ENCODE results near the gene SPEF2. TPM values are rescaled to one million over a fixed set of nuclear protein-coding genes. Genes with fewer than 3 reads are reported as not detected.

SPEF2 gene
- polyA plus RNA-seq, 6 donors from 2014 or later, result 0.61 to 2.1 (median 1.5) TPM; not detected in 1

DNA sequence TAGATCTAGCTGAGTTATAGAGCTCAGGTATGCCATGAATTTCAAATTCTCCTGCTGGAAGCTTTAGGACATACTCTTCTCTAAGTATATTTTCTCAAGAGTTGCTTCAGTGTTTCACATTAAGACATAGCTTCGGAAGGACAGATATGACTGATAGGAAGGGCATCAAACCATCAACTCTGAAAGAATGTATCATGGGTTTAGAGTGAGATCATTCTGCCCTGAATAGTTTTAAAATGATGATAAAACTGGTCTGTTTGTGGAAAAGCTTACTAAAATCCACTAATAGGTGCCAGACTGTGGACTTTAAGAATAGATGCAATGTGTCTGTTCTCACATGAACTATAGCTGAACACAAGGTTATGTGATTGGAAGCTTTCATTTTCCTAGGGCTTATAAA is 8.4 kb downstream of the SPEF2 start:
- Mint-ChIP-seq H3K27ac (no peak overlapping the region), H3K36me3 (peaks cover 6% of the 10 kb centered on the region in 2 donors), H3K27me3 (no peaks in the 10 kb centered on the region), H3K4me1 (no peaks in the 10 kb centered on the region), H3K4me3 (no peak overlapping the region), H3K9me3 (peaks cover 0 to 6% (median 0%) of the 10 kb centered on the region in 7 donors)
- DNase-seq, result no peak
- ATAC-seq (ENCODE audit: low read depth in 2 of 2), result no peak

DNA sequence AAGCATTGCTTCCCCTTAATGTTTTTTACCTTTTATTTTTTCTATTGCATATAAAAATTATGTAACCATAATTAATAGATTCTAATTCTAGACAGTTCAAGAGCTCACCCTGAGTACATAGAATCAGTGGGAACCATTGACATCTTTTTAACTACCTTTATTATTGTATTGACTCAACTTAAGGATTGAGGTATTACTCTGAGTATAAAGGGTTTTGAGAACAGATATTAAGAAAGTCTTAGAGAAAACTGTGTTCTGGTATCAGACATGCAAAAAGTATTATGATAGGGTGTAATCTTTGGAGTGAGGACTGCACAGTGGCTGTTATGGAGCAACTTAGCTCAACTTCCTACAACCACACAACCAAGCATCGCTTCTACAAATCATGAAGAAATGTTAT is 8.9 kb downstream of the SPEF2 start:
- peaks cover 0 to 7% (median 1%) of the 10 kb centered on the region in 7 donors for H3K9me3 Mint-ChIP-seq
- peaks cover 8% of the 10 kb centered on the region in 2 donors for H3K36me3 Mint-ChIP-seq
- H3K4me3 Mint-ChIP-seq, result no peak overlapping the region
- no peaks in the 10 kb centered on the region for H3K27me3 Mint-ChIP-seq
- DNase-seq (no peak), ATAC-seq (ENCODE audit: low read depth in 2 of 2) (no peak)
- no peak overlapping the region for H3K27ac Mint-ChIP-seq
- no peaks in the 10 kb centered on the region for H3K4me1 Mint-ChIP-seq

- H3K4me1 Mint-ChIP-seq, result no peaks in the 10 kb centered on the region
- peaks cover 20 to 30% of the 10 kb centered on the region in 2 donors for H3K36me3 Mint-ChIP-seq
- H3K27ac Mint-ChIP-seq, result no peak overlapping the region
- H3K27me3 Mint-ChIP-seq, result no peaks in the 10 kb centered on the region
- H3K9me3 Mint-ChIP-seq, result peaks cover 7 to 20% (median 9%) of the 10 kb centered on the region in 7 donors
- H3K4me3 Mint-ChIP-seq, result no peak overlapping the region
- DNase-seq (no peak), ATAC-seq (ENCODE audit: low read depth in 2 of 2) (no peak)
Observed at GRCh38 chr5:35634326-35634725, 16.7 kb downstream of the SPEF2 start.

DNA sequence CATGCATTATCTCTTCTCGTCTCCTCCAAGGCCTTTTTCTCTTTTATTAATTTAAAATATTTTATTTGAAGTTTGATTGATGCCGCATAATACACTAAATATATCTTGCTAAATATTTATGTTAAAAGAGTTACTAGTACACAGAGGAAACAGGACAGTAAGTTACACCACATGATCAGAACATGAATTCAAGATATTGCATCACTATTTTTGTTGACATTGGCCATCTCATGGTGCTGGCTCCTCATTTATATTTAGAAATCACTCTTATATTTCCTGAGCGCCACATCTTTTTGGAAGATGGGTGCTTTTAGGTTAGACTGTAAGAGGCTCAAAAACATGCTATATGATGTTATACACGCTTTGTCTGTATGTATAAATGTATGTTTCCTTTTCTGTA is 23.0 kb downstream of the SPEF2 start:
- ATAC-seq (ENCODE audit: low read depth in 2 of 2), result no peak
- H3K36me3 Mint-ChIP-seq, result no peaks in the 10 kb centered on the region
- no peak overlapping the region for H3K27ac Mint-ChIP-seq

GRCh38 chr5:35644543-35644942 is 26.9 kb downstream of the SPEF2 start:
- no peak for ATAC-seq (ENCODE audit: low read depth in 2 of 2)

More for the DNA sequence above, 23.0 kb downstream of the SPEF2 start:
- DNase-seq, result no peak
- no peaks in the 10 kb centered on the region for H3K27me3 Mint-ChIP-seq
- H3K9me3 Mint-ChIP-seq, result peaks cover 0 to 4% (median 0%) of the 10 kb centered on the region in 7 donors
- H3K4me1 Mint-ChIP-seq, result no peaks in the 10 kb centered on the region
- no peak overlapping the region for H3K4me3 Mint-ChIP-seq

GRCh38 chr5:35647128-35647527 is 29.5 kb downstream of the SPEF2 start:
- DNase-seq (no peak), ATAC-seq (ENCODE audit: low read depth in 2 of 2) (no peak)
- Mint-ChIP-seq H3K4me1 (no peaks in the 10 kb centered on the region), H3K36me3 (no peaks in the 10 kb centered on the region), H3K27me3 (no peaks in the 10 kb centered on the region), H3K27ac (no peak overlapping the region), H3K9me3 (peaks cover 0 to 3% (median 0%) of the 10 kb centered on the region in 7 donors), H3K4me3 (no peak overlapping the region)

More at GRCh38 chr5:35644543-35644942, 26.9 kb downstream of the SPEF2 start:
- Mint-ChIP-seq H3K4me3 (no peak overlapping the region), H3K27me3 (no peaks in the 10 kb centered on the region), H3K9me3 (peaks cover 0 to 4% (median 0%) of the 10 kb centered on the region in 7 donors), H3K36me3 (no peaks in the 10 kb centered on the region), H3K4me1 (no peaks in the 10 kb centered on the region), H3K27ac (no peak overlapping the region)
- DNase-seq, result no peak

DNA sequence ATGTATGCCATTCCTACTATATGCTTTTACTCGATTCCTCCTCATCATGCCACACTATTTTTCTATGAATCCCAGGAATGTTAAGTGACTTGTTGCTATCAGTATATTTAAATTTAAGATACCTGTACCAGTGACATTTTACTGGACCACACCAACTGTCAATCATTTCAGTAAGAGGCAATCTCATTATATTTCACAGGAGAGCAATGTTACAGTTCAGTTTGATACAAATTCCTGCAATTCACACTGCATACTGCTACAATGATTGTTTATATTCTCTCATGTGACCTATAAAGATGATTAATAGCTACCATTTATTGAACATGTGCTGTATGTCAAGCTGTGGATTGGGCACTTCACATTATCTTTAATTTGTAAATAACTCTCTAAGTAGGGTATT is 30.0 kb downstream of the SPEF2 start:
- Mint-ChIP-seq H3K4me3 (no peak overlapping the region), H3K27me3 (no peaks in the 10 kb centered on the region), H3K36me3 (no peaks in the 10 kb centered on the region), H3K27ac (no peak overlapping the region), H3K4me1 (no peaks in the 10 kb centered on the region), H3K9me3 (no peaks in the 10 kb centered on the region)
- ATAC-seq (ENCODE audit: low read depth in 2 of 2), result no peak
- DNase-seq, result no peak

DNA sequence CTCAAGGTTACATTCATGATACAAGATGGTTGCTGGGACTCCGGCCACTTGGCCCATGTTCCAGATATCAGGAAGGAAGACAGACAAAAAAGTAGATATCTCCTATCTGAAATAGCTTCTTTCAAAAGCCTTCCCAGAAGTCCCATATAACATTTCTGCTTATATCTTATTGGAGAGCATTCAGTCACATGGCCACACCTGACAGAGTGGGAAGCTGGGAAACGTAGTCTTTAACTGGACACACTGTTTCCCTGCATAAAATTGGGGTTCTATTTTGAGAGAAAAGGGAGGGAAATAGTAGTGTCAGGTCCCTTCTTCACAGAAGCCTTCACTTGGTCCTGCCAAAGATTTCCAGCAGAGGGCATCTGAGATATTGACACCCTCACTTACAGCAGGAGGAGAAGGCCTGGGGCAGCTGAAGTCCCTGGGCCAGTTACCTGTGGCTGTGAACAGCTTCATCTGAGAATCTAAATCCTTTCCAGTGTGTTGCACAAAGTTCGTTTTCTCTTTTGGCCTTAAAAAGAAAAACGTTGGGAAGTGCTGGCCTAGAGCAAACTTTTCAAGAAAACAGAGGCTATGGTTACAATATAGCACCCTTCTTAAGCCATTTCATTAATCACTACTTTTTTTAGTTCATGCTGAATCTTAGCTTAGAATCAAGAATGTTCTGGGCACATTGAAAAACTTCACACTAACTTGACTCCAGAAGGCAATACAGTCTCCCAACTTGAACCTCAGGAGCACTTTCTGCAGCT is 33.5 kb downstream of the SPEF2 start:
- no peak overlapping the region for H3K4me3 Mint-ChIP-seq
- ATAC-seq (ENCODE audit: low read depth in 2 of 2) (no peak), DNase-seq (no peak)
- H3K27me3 Mint-ChIP-seq, result no peaks in the 10 kb centered on the region
- no peak overlapping the region for H3K27ac Mint-ChIP-seq
- H3K9me3 Mint-ChIP-seq, result no peaks in the 10 kb centered on the region
- H3K36me3 Mint-ChIP-seq, result no peaks in the 10 kb centered on the region
- H3K4me1 Mint-ChIP-seq, result no peaks in the 10 kb centered on the region

DNA sequence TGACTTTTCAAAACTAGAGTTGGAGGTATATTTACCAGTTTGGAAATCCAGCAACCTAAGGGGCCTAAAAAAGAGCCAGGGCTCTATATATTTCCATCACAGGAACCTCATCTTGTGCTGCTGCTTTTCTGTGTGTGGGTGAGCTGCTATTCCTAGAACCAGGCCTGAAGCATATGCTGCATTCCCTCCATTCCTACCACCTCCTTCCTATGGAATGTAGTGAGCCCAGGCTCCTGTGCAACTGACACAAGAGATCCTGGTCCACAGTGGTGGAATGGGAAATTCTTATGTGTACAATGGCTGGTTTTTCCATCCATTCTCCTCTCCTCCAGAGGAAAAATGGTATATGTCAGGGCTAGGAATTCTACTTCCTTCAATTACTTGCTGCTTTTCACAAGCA is 39.1 kb downstream of the SPEF2 start:
- Mint-ChIP-seq H3K27ac (no peak overlapping the region), H3K9me3 (peaks cover 0 to under 1% (median 0%) of the 10 kb centered on the region in 7 donors), H3K27me3 (no peaks in the 10 kb centered on the region), H3K4me3 (no peak overlapping the region), H3K36me3 (no peaks in the 10 kb centered on the region), H3K4me1 (no peaks in the 10 kb centered on the region)
- ATAC-seq (ENCODE audit: low read depth in 2 of 2), result no peak
- DNase-seq, result no peak

GRCh38 chr5:35657877-35658276 is 40.2 kb downstream of the SPEF2 start:
- DNase-seq, result no peak
- no peak overlapping the region for H3K27ac Mint-ChIP-seq
- peaks cover 0 to 5% (median 0%) of the 10 kb centered on the region in 7 donors for H3K9me3 Mint-ChIP-seq
- no peak for ATAC-seq (ENCODE audit: low read depth in 2 of 2)
- peaks cover 0 to 9% of the 10 kb centered on the region in 2 donors for H3K36me3 Mint-ChIP-seq
- no peaks in the 10 kb centered on the region for H3K4me1 Mint-ChIP-seq
- no peaks in the 10 kb centered on the region for H3K27me3 Mint-ChIP-seq
- no peak overlapping the region for H3K4me3 Mint-ChIP-seq

- DNase-seq, result no peak
- H3K4me3 Mint-ChIP-seq, result no peak overlapping the region
- H3K9me3 Mint-ChIP-seq, result peaks cover 0 to 7% (median 0%) of the 10 kb centered on the region in 7 donors
- H3K4me1 Mint-ChIP-seq, result peaks cover 0 to 3% (median 2%) of the 10 kb centered on the region in 3 donors
- no peaks in the 10 kb centered on the region for H3K27me3 Mint-ChIP-seq
- no peak overlapping the region for H3K27ac Mint-ChIP-seq
- ATAC-seq (ENCODE audit: low read depth in 2 of 2), result no peak
- H3K36me3 Mint-ChIP-seq, result peaks cover 0 to 9% of the 10 kb centered on the region in 2 donors
Observed at GRCh38 chr5:35659556-35659955, 41.9 kb downstream of the SPEF2 start.

DNA sequence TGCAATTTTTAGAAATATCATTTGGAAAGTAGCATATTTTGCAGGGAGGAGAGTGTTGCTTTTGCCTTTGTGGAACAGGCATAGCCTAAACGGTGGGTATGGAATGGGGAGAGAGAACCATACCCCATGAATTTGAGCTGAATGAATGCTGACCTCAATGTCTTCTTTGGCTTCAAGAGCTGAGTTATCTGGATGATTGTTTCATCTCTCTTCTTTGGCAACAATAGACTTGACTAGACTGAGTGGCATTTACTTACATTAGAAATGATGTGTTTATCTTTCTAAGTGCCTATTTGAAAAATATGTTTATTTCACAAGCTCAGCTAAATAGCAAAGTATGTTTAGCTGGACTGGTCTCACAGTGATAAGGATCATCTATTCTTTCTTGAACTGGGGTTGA is 42.8 kb downstream of the SPEF2 start:
- Mint-ChIP-seq H3K4me3 (no peak overlapping the region), H3K27ac (no peak overlapping the region), H3K4me1 (peaks cover 0 to 5% (median 2%) of the 10 kb centered on the region in 3 donors), H3K9me3 (peaks cover 0 to 7% (median 0%) of the 10 kb centered on the region in 7 donors), H3K27me3 (no peaks in the 10 kb centered on the region), H3K36me3 (peaks cover 0 to 9% of the 10 kb centered on the region in 2 donors)
- no peak for ATAC-seq (ENCODE audit: low read depth in 2 of 2)
- DNase-seq, result no peak

DNA sequence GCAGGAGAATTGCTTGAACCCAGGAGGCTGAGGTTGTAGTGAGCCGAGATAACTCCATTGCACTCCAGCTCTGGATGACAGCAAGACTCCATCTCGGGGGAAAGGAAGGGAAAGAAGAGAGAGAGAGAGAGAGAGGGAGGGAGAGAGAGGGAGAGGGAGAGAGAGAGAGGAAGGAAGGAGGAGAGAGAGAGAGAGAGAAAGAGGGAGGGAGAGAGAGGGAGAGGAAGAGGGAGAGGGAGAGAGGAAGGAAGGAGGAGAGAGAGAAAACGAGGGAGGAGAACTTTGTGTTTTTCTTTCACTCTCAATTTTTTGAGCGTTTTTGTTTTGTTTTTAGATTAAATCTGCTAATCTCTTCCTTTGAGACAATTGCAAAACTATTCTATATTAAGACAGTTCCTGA is 46.9 kb downstream of the SPEF2 start:
- Mint-ChIP-seq H3K4me1 (peaks cover 0 to 5% (median 2%) of the 10 kb centered on the region in 3 donors), H3K36me3 (peaks cover 0 to 9% of the 10 kb centered on the region in 2 donors), H3K4me3 (peak overlapping the region in 1 of 8 donors; percentile 72), H3K9me3 (peaks cover 0 to 7% (median 0%) of the 10 kb centered on the region in 7 donors), H3K27ac (no peak overlapping the region), H3K27me3 (no peaks in the 10 kb centered on the region)
- ATAC-seq (ENCODE audit: low read depth in 2 of 2) (no peak), DNase-seq (no peak)

DNA sequence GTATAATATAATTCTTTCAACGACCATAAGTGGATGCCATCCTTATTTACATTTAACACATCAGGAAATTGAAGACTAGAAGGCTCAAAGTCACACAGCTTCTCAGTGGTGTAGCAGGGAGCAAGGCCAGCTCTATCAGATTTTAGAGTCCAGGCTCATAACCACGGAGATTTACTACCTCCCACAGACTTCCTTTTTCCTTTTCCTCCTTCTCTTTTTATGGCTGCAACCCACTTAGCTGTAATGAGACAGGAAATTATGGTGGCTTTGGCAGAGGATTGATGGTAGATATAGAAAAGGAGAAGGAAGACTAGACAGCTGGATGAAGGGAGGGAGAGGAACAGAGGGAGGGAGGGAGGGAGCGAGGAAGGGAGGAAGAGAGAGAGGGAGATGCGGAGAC is 47.4 kb downstream of the SPEF2 start:
- no peak for DNase-seq
- Mint-ChIP-seq H3K27me3 (no peaks in the 10 kb centered on the region), H3K9me3 (peaks cover 0 to 7% (median 0%) of the 10 kb centered on the region in 7 donors), H3K4me1 (peaks cover 0 to 5% (median 2%) of the 10 kb centered on the region in 3 donors), H3K36me3 (peaks cover 0 to 9% of the 10 kb centered on the region in 2 donors), H3K27ac (no peak overlapping the region), H3K4me3 (no peak overlapping the region)
- no peak for ATAC-seq (ENCODE audit: low read depth in 2 of 2)
